Lung (tissue), 12 donors: Measurements from ENCODE around the gene WFDC2. TPM values are rescaled to one million over a fixed set of nuclear protein-coding genes. Genes with fewer than 3 reads are reported as not detected.

Experiments used
- ATAC-seq: fragments of 200-7000 bp; cut with Tn5 transposase; one replicate; pipeline ENCODE4 v1.9.1; 2020; ENCODE audit warnings: moderate number of reproducible peaks; ENCODE audit not compliant: insufficient read depth, low FRiP score
- DNase-seq, 3 donors: peaks; one replicate each; pipeline ENCODE4 v3.0.0-alpha.2; 2013 to 2017
- H3K27ac ChIP-seq, 2 donors: one replicate each; pipeline ENCODE4 v1.5.1; 2013; ENCODE audit warnings: mild to moderate bottlenecking in 2 of 2, moderate library complexity in 2 of 2, control low read depth in 1 of 2, inconsistent platforms in 1 of 2, low read depth in 1 of 2, low read length in 1 of 2
- H3K27me3 ChIP-seq, 3 donors: one replicate each; pipeline ENCODE4 v1.5.1; 2013; ENCODE audit warnings: low read length in 2 of 3; ENCODE audit not compliant: control insufficient read depth in 3 of 3, insufficient read depth in 3 of 3
- H3K36me3 ChIP-seq, 4 donors: one replicate each; pipeline ENCODE4 v1.5.1; 2013; ENCODE audit warnings: low read length in 4 of 4, mild to moderate bottlenecking in 1 of 4, moderate library complexity in 1 of 4; ENCODE audit not compliant: control insufficient read depth in 4 of 4, insufficient read depth in 4 of 4
- H3K4me1 ChIP-seq, 5 donors: one replicate each; pipeline ENCODE4 v1.5.1; 2013; ENCODE audit warnings: low read length in 5 of 5, mild to moderate bottlenecking in 2 of 5, moderate library complexity in 1 of 5; ENCODE audit not compliant: control insufficient read depth in 5 of 5, insufficient read depth in 5 of 5
- H3K4me3 ChIP-seq: one replicate; pipeline ENCODE4 v1.5.1; 2013; ENCODE audit warnings: mild to moderate bottlenecking, control low read depth, moderate library complexity
- H3K9ac ChIP-seq, 2 donors: one replicate each; pipeline ENCODE4 v1.5.1; 2013; ENCODE audit warnings: low read length in 2 of 2, control low read depth in 1 of 2; ENCODE audit not compliant: insufficient read depth in 1 of 2
- H3K9me3 ChIP-seq, 4 donors: one replicate each; pipeline ENCODE4 v1.5.1; 2013; ENCODE audit warnings: low read length in 3 of 4, mild to moderate bottlenecking in 1 of 4, moderate library complexity in 1 of 4; ENCODE audit not compliant: control insufficient read depth in 4 of 4, insufficient read depth in 3 of 4
- CTCF ChIP-seq: IDR thresholded peaks from 2 replicates; pipeline ENCODE4 v1.5.1; 2012; ENCODE audit warnings: mild to moderate bottlenecking; ENCODE audit errors: control extremely low read depth, extremely low read depth
- WGBS, 2 donors: extraction: QIAGEN DNeasy Blood & Tissue Kit; methylation state at CpG; one replicate each; pipeline ENCODE4 v1.1.7; 2013; 5-methylcytosine and 5-hydroxymethylcytosine counted together
- polyA plus RNA-seq, 2 donors: library from polyadenylated mRNA; stranded (reverse); fragments of 200-250 nt; gene quantifications; one replicate each; pipeline ENCODE4 v1.2.1, GENCODE V29; 2013
- total RNA-seq, 2 donors: library from RNA; depleted of rRNA in 1 of 2; stranded (reverse); fragments of >200 nt in 1 of 2; gene quantifications; one replicate each; pipeline ENCODE4 v1.2.1, GENCODE V29; 2014 to 2021
- donor health status: control.
- donor health status: control.
- donor health status: Bipolar disorder and iron deficiency.
- donor health status: healthy.
- donor health status: DM: yes; HTN: yes; CAD: no.

Gene WFDC2
- total and polyA plus RNA-seq, 4 donors, result 62.8 to 1,020 (median 523) TPM

- Histone ChIP-seq H3K27ac (no peak overlapping the region), H3K36me3 (no peaks in the 10 kb centered on the region), H3K4me3 (no peak overlapping the region), H3K4me1 (no peaks in the 10 kb centered on the region), H3K27me3 (no peaks in the 10 kb centered on the region), H3K9me3 (peaks cover 0 to 2% (median 0%) of the 10 kb centered on the region in 4 donors), H3K9ac (no peak overlapping the region)
- no peak for DNase-seq
- 73 to 80% methylated on average over 7 of the region's 7 CpGs for WGBS, 2 donors
- no peak for TF ChIP-seq CTCF
- ATAC-seq, result no peak
Observed at GRCh38 chr20:45508068-45508886, 38.7 kb downstream of the WFDC2 start.

- Histone ChIP-seq H3K4me3 (no peak overlapping the region), H3K27ac (no peak overlapping the region), H3K9me3 (peaks cover 0 to 2% (median 0%) of the 10 kb centered on the region in 4 donors), H3K4me1 (no peaks in the 10 kb centered on the region), H3K36me3 (no peaks in the 10 kb centered on the region), H3K27me3 (no peaks in the 10 kb centered on the region), H3K9ac (no peak overlapping the region)
- WGBS, 2 donors, result 59 to 85% methylated on average over 4 of the region's 4 CpGs
- DNase-seq (no peak), ATAC-seq (no peak)
- TF ChIP-seq CTCF, result no peak
Observed at GRCh38 chr20:45509091-45509490, 39.5 kb downstream of the WFDC2 start.

GRCh38 chr20:45510242-45510862, 40.8 kb downstream of the WFDC2 start:
- no peaks in the 10 kb centered on the region for H3K9me3 ChIP-seq
- 85 to 94% methylated on average over 5 of the region's 5 CpGs for WGBS, 2 donors
- no peak for TF ChIP-seq CTCF

More at GRCh38 chr20:45510242-45510862, 40.8 kb downstream of the WFDC2 start:
- no peaks in the 10 kb centered on the region for H3K27me3 ChIP-seq
- no peaks in the 10 kb centered on the region for H3K36me3 ChIP-seq
- ATAC-seq (no peak), DNase-seq (no peak)
- no peaks in the 10 kb centered on the region for H3K4me1 ChIP-seq
- no peak overlapping the region for H3K27ac ChIP-seq
- no peak overlapping the region for H3K4me3 ChIP-seq
- H3K9ac ChIP-seq, result no peak overlapping the region
